NCI-H446 treated with DMSO at 0.1 percent for 48 hours (cell line): ENCODE data around the gene RPL13.

Experiments
- DNase-seq: peaks from one replicate; lab custom pipeline; 2025; lab: John Stamatoyannopoulos, UW

Gene RPL13

DNA sequence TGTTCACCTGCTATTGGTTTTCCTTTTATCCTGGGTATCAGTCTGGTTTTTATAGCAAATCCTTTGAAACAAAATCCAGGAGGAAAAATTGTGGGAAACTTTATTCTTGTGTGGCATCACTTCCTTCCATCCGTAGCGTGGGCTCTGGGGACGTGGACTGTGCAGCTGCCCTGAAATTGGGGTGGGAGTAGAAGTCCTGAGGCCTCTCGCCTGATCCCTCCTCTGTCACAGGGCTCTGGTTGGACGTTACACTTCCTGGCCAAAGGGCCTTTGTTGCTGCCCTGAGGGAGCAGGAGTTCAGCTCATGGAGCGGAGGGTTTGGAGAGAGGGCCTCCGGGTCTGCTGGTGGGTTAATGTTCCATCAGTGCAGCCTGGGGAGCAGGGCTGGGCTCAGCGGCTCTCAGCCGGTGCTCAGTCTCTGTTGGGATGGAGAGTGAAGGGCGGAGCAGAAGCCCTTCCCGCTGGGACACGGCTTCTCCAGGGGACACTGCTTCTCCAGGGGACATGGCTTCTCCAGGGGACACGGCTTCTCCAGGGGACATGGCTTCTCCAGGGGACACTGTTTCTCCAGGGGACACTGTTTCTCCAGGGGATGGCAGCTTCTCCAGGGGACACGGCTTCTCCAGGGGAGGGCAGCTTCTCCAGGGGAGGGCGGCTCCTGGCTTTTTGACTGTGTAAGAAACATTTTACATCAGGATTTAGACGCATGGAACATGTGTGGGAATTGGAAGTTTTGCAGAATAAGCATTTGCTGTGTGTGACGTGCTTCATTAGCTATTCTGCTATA, 15.2 kb upstream of the RPL13 start:
- DNase-seq = no peak

DNA sequence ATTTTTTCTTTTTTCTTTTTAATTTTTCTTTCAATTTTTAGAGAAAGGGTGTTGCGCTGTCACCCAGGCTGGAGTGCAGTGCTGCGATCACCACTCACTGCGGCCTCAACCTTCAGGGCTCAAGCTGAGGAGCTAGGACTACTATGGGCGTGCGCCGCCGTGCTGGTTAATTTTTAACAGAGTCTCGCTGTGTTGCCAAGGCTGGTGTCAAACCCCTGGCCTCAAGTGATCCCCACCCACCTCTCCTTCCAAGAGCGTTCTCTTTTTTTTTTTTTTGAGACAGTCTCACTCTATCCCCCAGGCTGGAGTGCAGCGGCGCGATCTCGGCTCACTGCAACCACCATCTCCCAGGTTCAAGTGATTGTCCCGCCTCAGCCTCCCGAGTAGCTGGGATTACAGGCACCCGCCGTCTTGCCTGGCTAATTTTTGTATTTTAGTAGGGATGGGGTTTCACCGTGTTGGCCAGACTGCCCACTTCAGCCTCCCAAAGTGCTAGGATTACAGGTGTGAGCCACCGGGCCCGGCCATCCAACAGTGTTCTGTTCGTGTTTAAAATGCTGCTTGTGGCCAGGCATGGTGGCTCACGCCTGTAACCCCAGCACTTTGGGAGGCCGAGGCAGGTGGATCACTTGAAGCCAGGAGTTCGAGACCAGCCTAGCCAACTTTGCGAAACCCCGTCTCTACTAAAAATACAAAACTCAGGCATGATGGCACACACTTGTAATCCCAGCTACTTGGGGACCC, 14.5 kb upstream of the RPL13 start:
- DNase-seq = no peak

DNA sequence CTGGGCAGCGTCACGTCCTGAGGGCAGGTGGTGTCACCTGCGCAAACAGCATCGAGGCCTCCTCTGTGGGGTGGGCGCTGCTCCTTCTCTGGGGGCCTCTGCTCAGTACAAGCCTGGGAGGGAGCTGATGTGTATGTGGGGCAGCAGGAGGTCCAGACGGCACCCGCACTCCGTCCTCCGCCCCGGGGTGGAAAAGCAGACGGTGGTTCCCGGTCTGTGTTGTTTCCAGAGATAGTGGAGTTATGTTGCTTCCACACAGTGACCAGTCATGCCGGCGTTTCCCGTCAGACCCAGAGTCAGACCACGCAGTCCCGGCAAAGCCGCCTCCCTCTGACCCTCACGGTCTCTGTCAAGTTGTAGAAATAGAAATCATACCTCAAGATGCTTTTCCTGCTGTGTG, 13.7 kb upstream of the RPL13 start:
- DNase-seq = no peak

DNA sequence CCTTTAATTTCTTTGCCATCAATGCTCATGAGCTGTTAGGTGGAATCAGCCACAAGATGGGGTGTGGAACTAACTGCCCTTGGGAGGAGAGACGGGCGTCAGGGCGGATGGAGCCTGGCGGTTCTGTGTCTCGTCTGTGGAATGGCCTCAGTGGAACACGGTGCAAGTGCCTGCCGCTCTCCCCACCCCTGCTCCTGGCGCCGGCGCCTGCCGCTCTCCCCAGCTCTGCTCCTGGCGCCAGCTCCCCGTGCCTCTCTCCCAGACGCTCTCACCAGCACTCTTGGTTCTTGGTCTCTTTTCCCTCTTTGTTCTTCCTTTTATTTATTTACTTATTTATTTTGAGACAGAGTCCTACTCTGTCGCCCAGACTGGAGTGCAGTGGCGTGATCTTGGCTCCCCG, 13.2 kb upstream of the RPL13 start:
- no peak for DNase-seq

DNA sequence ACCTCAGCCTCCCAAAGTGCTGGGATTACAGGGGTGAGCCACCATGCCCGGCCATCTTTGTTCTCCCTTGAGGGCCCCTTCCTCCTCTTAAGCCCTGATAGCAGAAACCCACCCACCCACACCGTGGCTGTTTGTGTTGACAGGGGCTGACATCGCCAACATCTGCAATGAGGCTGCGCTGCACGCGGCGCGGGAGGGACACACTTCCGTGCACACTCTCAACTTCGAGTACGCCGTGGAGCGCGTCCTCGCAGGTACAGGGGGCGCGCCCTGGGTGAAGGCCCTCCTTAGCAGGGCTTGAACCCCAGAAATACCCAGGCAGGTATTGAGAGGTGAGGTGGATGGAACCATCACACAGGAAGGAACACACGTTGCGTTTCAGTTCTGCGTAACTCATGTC, 12.6 kb upstream of the RPL13 start:
- DNase-seq = no peak

DNA sequence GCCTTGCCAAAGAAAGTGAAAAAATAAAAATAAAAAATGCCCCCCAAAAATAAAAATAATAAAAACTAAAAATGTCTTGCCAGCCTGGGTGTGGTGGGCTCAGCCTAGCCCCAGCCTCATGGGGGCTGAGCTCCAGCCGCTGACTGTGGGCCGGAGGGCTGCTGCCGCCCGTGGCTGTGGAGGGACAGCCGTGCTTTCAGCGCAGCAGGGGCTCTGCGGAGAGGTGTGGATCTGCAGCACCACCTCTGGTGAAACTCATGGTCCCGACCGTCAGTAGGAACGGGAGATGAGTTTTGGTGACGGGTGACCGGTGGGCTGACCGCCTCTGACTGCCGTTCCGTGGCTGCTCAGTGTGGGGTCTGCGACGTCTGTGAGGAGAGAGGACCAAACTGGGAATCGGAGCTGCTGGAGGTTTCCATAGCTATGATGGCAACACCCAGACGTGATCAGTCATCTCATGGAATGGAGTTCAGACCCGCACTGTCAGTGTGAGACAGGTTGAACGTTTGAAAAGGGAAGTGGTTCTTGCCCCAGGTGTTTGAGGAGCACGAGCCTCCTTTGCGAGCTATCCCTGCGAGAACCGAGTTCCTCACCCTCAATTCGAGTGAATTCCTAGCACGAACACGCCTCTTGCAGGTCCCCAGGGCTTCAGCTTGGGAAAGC, 12.0 kb upstream of the RPL13 start:
- no peak for DNase-seq

DNA sequence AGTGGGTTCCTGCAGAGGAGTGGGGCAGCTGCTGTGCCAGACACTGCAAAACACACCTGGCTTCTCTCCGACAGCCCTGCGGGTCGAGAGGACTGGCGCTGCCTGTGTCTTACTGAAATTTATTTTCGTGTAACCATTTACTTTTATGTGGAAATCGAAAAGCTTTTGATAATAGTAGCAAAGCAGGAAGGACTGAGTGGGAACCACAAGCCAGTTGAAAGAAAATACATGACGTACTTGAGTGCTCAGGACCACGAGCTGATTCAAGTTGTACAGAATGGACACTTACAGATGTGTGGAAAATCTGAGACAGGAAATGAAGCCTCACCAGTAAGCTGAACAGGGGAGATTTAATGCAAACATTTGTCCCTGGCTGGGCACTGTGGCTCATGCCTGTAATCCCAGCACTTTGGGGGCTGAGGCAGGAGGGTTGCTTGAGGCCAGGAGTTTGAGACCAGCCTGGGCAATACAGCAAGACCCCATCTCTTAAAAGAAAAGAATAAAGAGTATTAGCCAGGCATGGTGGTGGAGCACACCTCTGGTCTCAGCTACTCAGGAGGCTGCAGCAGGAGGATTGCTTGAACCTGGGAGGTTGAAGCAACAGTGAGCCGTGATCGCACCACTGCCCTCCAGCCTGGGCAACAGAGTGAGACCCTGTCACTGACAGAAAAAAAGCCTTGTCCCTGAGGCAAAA, 11.3 kb upstream of the RPL13 start:
- DNase-seq = no peak

DNA sequence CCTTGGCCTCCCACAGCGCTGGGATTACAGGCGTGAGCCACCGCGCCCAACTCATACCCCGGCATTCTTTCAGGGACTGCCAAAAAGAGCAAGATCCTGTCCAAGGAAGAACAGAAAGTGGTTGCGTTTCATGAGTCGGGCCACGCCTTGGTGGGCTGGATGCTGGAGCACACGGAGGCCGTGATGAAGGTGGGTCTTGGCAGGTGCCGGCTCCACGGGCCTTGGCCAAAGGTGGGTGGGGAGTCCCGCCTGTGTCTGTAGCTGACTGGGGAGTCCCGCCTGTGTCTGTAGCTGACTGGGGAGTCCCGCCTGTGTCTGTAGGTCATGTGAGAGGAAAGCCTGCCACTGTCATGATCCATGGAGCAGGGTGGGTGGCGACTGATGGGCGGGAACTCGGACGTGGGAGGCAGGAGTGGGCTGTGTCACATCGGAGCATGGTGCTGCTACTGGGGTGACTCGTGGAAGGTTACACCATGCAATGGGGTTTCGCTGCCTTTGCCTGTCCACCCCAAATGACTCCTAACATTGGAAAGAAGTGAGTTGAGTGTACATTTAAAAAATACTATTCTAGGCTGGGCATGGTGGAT, 10.0 kb upstream of the RPL13 start:
- no peak for DNase-seq

DNA sequence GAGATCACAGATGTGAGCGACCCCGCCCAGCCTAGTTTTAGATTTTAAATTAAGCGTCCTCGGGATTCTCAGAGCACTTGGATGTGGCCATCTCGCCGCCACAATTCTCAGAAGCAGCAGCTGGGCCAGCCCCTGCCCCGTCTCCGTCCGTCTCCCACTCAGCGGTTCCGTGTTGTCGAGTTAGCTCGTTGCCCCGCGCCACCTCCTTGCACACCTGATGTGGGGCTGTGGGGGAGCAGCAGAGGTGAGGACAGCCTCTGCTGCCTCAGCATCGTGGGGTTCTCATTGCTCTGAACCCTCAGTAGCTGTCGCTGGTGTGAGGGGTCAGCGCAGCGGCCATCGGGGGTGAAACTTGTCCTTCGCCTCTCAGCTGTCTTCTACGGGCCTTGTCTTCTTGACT, 8.2 kb upstream of the RPL13 start:
- no peak for DNase-seq

DNA sequence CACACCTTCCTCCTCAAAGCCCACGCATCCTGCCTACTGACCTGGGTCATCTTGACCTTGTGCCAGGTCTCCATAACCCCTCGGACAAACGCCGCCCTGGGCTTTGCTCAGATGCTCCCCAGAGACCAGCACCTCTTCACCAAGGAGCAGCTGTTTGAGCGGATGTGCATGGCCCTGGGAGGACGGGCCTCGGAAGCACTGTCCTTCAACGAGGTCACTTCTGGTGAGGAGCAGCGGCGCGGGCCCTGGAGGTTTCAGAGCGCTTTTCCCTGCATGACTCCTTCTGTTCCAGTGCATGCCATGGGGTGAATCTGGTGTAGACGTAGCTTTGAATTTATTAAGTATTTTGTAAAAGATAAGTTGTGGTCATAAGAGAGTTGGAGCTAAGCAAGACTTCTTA, 7.6 kb upstream of the RPL13 start:
- no peak for DNase-seq

DNA sequence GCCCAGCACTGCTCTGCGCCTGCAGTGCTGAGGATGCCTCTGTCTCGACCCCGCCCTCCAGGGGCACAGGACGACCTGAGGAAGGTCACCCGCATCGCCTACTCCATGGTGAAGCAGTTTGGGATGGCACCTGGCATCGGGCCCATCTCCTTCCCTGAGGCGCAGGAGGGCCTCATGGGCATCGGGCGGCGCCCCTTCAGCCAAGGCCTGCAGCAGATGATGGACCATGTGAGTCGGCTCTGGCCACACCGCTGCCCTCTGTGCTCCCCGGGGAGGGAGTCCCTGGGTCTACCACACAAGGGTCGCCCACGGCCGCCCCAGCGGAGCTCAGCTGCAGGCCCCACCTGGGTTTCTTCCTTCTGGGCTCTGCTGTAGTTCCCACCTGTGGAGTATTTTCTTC, 6.7 kb upstream of the RPL13 start:
- no peak for DNase-seq

DNA sequence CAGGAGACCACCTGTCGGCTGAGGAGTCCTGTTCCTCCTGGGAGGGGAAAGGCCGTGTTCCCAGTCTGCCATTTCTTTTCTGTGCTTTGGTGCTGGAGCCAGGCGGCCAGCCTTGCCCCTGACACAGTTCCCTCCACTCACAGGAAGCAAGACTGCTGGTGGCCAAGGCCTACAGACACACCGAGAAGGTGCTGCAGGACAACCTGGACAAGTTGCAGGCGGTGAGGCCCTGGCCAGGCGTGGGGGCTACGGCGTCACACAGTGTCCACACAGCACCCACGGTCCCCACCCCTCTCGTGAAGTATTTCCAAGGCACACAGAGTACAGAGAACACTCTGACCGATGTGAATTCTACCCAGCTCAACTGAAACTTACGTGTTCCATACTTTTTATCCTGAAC, 6.1 kb upstream of the RPL13 start:
- no peak for DNase-seq

DNA sequence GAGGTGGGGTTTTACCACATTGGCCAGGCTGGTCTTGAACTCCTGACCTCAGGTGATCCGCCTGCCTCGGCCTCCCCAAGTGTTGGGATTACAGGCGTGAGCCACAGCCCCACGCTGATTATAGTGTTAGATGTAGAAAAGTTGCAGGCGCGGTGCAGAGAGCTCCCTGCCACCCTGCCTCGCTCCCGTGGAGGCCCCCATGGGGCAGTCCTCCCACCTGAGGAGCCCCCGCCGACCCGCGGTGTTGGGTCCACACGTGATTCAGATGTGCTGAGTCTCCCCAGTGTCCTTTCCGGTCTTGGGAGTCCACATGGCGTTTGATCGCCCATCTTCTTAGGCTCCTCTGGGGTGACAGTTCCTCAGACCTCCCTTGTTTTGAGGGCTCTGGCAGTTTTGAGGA, 5.2 kb upstream of the RPL13 start:
- no peak for DNase-seq

DNA sequence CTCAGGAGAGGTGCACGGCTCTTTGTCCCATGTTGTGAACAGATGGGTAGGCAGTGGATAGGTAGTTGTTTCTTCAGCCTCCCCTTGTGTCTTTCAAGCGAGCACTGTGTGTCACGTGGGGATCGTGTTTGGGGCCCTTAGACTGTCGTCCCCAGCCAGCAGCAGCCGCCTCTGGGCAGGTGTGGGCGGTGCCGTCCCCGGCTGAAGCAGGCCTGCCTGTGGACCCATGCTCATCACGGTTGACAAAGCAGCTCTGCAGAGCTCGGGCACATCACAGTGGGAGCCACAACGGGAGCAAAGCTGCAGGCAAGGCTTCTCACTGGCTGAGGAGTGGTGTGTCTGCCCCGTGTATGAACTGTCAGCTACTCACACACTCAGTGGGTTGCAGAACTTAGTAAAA, 4.7 kb upstream of the RPL13 start:
- DNase-seq = no peak

DNA sequence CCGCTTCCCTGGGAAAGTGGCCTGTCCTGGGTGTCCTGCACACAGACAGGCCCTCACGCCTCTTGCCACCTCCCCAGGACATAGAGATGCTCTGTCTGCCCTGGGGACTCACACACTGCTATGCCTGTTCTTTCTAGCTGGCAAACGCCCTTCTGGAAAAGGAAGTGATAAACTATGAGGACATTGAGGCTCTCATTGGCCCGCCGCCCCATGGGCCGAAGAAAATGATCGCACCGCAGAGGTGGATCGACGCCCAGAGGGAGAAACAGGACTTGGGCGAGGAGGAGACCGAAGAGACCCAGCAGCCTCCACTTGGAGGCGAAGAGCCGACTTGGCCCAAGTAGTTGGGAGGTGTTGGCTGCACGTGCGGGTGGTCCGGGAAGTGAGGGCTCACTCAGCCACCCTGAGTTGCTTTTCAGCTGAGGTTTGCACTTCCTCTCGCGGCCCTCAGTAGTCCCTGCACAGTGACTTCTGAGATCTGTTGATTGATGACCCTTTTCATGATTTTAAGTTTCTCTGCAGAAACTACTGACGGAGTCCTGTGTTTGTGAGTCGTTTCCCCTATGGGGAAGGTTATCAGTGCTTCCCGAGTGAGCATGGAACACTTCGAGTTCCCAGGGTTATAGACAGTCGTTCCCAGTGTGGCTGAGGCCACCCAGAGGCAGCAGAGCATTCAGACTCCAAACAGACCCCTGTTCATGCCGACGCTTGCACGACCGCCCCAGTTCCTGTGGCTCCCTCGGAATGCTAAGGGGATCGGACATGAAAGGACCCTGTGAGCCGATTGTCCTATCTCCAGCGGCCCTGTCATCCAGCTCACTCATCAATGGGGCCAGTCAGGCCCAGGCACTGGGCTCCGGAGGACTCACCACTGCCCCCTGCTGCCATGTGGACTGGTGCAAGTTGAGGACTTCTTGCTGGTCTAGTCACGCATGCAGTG, 3.5 kb upstream of the RPL13 start:
- no peak for DNase-seq

DNA sequence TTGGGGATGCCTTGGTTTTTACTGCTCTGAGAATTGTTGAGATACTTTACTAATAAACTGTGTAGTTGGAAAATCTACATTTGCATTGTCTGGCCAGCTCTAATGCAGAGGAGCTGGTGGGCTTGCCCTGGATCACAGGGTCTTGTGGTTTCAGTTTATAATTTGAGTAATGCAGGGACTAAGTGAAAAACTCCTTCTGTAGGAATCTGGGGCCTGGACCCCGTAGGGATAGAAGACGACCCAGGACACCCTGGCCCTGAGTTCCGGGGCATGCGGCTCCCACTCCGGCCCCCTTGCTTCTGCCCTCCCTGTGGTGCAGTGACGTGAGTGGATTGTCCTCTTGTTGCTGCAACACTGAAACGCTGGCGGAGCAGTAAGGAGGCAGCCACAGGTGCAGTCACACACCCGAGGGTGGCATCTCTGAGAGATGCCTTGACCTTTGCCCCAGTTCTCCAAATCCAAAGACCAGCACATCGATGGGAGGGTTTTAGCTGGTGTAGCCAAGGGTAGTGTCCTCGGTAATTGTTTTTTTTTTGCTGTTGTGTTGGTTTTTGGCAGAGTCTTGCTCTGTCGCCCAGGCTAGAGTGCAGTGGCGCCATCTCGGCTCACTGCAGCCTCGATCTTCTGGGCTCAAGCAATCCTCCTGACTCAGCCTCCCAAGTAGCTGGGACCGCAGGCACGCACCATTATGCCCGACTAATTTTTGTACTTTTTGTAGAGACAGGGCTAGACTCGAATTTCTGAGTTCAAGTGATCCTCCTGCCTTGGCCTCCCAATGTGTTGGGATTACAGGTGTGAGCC, 2.6 kb upstream of the RPL13 start:
- DNase-seq = no peak

DNA sequence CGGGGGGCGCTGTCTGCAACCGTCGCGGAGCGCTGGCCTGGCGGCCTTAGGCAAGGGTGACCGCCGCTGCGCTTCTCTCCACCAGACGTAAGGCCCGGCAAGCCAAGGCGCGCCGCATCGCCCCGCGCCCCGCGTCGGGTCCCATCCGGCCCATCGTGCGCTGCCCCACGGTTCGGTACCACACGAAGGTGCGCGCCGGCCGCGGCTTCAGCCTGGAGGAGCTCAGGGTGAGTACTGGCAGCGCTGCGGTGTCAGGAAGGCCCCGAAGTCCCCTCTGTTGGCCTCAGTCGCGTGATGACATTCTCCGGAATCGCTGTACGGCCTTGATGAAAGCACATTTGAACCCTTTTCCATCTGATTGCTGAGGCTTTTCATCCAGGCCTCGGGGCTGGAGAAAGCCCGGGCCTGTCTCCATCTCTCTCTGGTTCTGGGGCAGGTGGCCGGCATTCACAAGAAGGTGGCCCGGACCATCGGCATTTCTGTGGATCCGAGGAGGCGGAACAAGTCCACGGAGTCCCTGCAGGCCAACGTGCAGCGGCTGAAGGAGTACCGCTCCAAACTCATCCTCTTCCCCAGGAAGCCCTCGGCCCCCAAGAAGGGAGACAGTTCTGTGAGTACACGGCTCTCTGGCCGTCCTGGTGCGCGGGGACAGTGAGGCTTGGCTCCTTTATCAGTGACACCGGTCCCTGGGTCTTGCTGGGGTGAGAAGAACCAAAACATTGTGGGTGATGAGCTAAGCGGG, 831 bp downstream of the RPL13 start:
- no peak for DNase-seq

DNA sequence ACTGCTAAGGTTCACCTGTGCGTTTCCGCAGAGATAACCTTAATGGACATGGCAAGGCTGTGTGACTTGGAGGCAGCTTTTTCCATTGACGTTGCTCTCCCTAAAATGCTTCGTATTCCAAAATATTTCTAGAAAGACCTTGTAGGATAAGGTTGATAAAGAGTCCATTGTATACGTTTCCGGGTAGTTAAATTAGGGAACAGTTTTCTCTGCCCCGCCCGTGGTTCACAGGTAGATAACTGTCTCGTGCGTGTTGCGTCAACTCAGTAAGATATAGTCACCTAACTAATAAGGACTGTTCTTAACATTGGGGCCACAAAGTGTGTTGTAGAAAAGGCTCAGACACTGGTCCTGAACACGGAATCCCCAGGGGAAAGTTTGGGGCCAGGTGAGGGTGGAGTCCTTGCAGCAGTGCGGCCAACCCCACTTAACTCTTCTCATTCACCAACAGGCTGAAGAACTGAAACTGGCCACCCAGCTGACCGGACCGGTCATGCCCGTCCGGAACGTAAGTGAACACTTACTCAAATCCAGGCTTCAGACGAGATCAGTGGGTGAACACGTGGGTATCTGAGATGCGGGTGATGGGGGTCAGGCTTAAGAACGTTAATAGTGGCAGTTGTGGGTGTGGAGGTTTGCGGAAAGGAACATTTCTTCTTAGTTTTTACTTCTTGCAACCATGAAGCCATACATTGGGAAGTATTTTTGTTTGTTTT, 1.6 kb downstream of the RPL13 start:
- no peak for DNase-seq

DNA sequence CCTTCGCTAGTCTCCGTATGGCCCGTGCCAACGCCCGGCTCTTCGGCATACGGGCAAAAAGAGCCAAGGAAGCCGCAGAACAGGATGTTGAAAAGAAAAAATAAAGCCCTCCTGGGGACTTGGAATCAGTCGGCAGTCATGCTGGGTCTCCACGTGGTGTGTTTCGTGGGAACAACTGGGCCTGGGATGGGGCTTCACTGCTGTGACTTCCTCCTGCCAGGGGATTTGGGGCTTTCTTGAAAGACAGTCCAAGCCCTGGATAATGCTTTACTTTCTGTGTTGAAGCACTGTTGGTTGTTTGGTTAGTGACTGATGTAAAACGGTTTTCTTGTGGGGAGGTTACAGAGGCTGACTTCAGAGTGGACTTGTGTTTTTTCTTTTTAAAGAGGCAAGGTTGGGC, 2.5 kb downstream of the RPL13 start:
- DNase-seq = no peak
